ENCODE measurements around the gene NDUFAF7. TPM values are rescaled to one million over a fixed set of nuclear protein-coding genes. Genes with fewer than 3 reads are reported as not detected.
A peak's percentile ranks its signal among the peaks of the same experiment; 100 is the strongest.

Gene NDUFAF7
- total and polyA plus RNA-seq, 12 donors: 15.4 to 42.5 (median 28.7) TPM

GRCh38 chr2:37282746-37283145 is 51.3 kb downstream of the NDUFAF7 start:
- TF ChIP-seq CTCF (IDR thresholded peaks at IDR 0.05) (no peak), POLR2A (IDR thresholded peaks at IDR 0.05) (no peak)
- intact Hi-C loops (cut with DNase I): no loop called here
- WGBS, 4 donors: 91 to 94% (median 93%) methylated on average over 2 of the region's 2 CpGs
- Histone ChIP-seq H3K27ac (peak overlapping the region in 1 of 5 donors; percentile 30), H3K27me3 (no peaks in the 10 kb centered on the region), H3K36me3 (replicated peaks in 1 of 2) (peaks cover 0 to 30% of the 10 kb centered on the region in 2 donors), H3K4me1 (replicated peaks in 1 of 2) (peaks cover 0 to 5% of the 10 kb centered on the region in 2 donors), H3K4me3 (no peak overlapping the region), H3K9me3 (replicated peaks in 1 of 3) (peaks cover 0 to 4% (median 0%) of the 10 kb centered on the region in 3 donors)
- no peak for DNase-seq

GRCh38 chr2:37283207-37283606 is 51.7 kb downstream of the NDUFAF7 start:
- H3K36me3 ChIP-seq (replicated peaks in 1 of 2): peaks cover 0 to 26% of the 10 kb centered on the region in 2 donors

GRCh38 chr2:37284381-37284780 is 52.9 kb downstream of the NDUFAF7 start:
- peaks cover 0 to 35% of the 10 kb centered on the region in 2 donors for H3K36me3 ChIP-seq (replicated peaks in 1 of 2)
- H3K9me3 ChIP-seq (replicated peaks in 1 of 3): no peaks in the 10 kb centered on the region
- peaks cover 0 to 5% of the 10 kb centered on the region in 2 donors for H3K4me1 ChIP-seq (replicated peaks in 1 of 2)
- intact Hi-C loops (cut with DNase I): no loop called here
- no peak for DNase-seq
- H3K27me3 ChIP-seq: no peaks in the 10 kb centered on the region
- H3K27ac ChIP-seq: no peak overlapping the region
- H3K4me3 ChIP-seq: no peak overlapping the region
- no peak for TF ChIP-seq POLR2A (IDR thresholded peaks at IDR 0.05)
- TF ChIP-seq CTCF (IDR thresholded peaks at IDR 0.05): no peak

More at GRCh38 chr2:37283207-37283606, 51.7 kb downstream of the NDUFAF7 start:
- intact Hi-C loops (cut with DNase I): no loop called here
- Histone ChIP-seq H3K27ac (peak overlapping the region in 1 of 5 donors; percentile 30), H3K4me1 (replicated peaks in 1 of 2) (peaks cover 0 to 5% of the 10 kb centered on the region in 2 donors), H3K9me3 (replicated peaks in 1 of 3) (no peaks in the 10 kb centered on the region), H3K27me3 (no peaks in the 10 kb centered on the region), H3K4me3 (no peak overlapping the region)
- 91 to 100% (median 96%) methylated on average over 2 of the region's 2 CpGs for WGBS, 4 donors
- peak in 1 of 7 donors; percentile 15 for DNase-seq
- TF ChIP-seq CTCF (IDR thresholded peaks at IDR 0.05) (no peak), POLR2A (IDR thresholded peaks at IDR 0.05) (no peak)

GRCh38 chr2:37287966-37288365 is 56.5 kb downstream of the NDUFAF7 start:
- Histone ChIP-seq H3K4me1 (replicated peaks in 1 of 2) (peaks cover 0 to 3% of the 10 kb centered on the region in 2 donors), H3K36me3 (replicated peaks in 1 of 2) (peaks cover 0 to 25% of the 10 kb centered on the region in 2 donors), H3K27me3 (no peaks in the 10 kb centered on the region), H3K4me3 (no peak overlapping the region), H3K27ac (no peak overlapping the region), H3K9me3 (replicated peaks in 1 of 3) (no peaks in the 10 kb centered on the region)
- TF ChIP-seq CTCF (IDR thresholded peaks at IDR 0.05) (peak in 1 of 6 experiments; percentile 9), POLR2A (IDR thresholded peaks at IDR 0.05) (no peak)
- DNase-seq: peak in 1 of 7 donors; percentile 16
- intact Hi-C loops (cut with DNase I): no loop called here
- WGBS, 4 donors: 86 to 92% (median 90%) methylated on average over 2 of the region's 2 CpGs
